NCI-H1417 treated with DMSO at 0.1 percent for 48 hours (cell line): ENCODE data around the gene CRY1.

Experiments used
- DNase-seq: peaks from one replicate; lab custom pipeline; 2025; lab: John Stamatoyannopoulos, UW

Gene CRY1

DNA sequence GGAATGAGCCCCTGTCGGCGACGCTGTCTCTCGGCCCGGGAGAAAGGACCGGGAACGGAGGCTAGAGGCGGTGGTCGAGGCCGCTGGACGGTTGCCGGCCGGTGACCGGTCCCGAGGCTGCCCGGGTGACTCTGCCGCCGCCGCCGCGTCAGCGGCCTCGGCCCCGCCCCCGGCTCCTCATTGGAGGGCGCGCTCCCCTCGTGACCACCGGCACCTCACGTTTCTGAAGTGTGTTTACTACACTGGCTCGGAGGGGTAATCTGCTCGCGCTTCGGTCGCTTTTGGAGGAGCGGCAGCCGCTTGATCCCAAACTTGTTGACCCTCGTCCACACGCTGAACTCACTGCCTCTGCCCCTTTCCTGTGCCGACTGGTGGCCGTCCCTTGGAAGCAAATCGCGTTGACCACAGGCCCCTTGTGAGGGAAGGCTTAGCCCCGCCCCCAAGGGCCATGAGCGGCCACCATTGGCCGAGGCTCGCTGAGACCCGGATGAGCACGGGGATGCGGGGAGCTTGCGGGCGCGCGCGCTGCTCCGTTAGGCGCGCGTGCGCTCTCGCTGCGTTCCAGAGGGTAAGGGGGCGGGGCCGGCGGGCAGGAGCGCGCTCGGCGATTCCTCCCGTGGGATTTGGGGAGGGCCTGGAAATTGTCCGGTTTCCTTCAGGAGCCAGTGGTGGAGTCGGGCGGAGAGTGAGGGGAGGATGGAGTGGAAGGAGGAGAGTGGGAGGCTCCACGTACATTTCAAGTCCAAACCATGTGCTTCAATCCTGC is at the start of gene CRY1:
TSS of gene CRY1 (minus strand) at position 133 of the 766 bp plus-strand sequence. CDS start 588 bp downstream, outside the sequence.
- peak; percentile 85 for DNase-seq

DNA sequence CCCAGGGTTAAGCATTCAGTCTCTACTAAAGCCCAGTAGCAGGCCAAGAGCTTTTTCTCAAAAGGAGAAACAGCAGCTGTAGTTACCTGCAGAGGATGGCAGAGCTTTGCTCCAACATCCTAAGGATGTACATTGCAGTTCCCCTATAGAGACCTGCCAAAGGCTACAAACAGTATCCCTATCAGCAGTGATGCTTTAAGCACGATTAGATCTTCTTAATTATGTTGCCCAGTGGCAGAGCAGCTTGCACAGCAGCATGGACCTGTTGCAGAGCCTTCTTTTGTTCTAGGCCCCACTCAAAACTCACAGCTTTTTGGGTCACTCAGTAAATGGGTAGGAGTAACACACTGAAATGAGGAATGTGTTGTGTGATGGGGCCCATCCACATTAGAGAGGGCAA is 46.4 kb upstream of the CRY1 start:
- DNase-seq = no peak

DNA sequence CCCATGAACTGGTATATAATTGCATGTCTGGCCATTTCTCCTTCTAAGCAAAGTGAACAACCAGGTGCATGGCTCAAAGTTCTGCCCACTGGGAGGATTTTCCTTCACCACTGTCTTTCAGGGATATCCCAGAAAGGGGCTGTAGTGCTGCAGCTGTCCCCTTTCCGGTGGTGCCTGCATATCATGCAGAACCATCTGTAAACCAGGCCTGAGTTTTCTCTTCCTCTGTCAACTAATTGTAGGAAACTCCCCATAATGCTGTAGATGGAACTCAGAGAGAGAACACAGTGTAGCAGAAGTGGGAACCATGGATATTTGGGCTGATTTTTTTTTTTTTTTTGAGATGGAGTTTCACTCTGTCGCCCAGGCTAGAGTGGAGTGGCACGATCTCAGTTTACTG is 45.6 kb upstream of the CRY1 start:
- DNase-seq = no peak

DNA sequence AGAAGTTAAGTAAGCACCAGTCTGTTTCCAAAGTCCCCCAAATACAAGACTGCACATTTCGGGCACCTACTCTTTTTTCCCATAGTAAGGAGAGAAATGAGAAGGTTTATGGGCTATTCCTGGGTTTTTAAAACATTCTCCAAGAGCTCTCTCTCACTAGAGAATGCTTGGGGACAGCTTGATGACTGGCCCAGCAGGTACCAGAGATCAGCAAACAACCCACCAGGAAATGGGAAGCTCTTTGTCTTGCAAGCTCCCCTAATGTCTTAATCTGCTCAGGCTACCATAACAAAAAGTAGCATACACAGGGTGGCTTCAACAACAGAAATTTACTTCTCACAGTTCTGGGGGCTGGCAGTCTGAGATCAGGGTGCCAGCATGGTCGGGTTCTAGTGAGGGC is 41.8 kb upstream of the CRY1 start:
- DNase-seq = no peak

DNA sequence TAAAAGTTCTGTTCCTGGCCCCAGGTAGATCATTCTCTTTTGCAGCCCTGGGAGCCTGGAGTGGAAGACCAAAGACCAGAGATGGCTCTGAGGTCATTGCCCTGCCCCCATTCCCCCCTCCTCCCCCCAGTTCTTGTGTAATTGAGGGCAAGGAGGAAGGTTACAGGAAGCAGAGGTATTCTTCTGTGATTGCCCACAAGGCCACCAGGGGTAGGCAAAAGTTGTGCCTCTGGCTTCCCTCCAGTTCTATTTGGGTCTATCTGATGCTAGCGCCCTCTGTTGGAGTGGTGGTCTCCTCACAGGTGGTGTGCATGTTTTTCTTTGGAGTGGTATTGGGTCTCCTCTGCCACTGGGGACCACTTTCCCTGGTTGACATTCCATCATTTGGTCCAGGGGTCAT is 41.2 kb upstream of the CRY1 start:
- DNase-seq = no peak

DNA sequence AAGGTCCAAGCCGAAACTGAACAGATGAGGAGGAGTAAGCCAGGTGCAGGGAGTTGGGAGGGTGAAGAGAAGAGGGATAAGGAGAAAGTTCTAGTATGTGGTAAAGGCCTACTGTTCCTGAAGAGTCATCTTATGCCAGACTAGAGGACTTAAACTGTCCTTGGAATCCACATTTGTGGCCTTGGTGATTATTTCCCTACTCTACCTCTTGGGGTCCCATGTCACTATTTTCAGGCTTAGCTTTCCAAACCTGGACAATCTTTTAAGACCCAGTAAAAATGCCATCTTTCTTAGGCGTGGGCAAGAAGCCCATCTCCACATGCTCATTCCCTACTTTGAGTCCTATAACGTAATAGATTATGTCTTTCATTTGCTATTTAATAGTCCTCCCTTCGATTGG is 40.1 kb upstream of the CRY1 start:
- no peak for DNase-seq

DNA sequence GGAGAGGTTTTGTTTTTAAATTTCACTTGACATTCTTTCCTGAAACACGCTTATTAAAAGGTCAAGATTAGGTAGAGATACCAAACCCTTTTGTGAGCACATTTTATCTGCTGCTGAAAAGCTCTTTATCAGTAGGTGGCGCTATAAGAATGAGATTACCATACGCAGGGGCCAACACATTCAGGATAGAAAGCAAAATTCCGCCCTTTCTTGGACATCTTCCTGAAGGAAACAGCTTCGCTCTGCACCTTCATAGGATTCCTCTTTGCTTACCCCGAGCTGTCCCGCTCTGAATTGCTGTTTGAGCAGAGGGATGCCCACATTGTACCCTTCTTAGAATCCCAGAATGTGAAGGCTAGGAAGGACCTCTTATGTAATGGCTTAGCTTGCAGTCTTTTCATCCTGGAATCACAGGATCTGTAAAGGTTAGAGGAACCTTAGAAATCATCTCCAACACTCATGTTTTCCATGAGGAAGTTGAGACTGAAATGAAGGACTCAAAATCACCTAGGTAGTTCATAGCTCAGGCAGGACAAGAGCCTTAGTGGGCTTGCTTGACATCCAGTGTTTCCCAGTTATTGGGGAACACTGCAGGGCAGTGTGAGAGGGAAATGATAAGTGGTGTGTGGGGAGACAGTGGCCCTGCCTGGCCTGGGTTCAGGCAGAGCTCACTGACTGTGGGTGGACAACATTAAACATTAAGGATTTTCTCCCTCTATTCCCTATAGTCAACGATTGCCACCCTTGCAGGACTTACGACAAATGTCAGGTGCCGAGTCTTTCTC is 38.7 kb upstream of the CRY1 start:
- DNase-seq = peak; percentile 86

DNA sequence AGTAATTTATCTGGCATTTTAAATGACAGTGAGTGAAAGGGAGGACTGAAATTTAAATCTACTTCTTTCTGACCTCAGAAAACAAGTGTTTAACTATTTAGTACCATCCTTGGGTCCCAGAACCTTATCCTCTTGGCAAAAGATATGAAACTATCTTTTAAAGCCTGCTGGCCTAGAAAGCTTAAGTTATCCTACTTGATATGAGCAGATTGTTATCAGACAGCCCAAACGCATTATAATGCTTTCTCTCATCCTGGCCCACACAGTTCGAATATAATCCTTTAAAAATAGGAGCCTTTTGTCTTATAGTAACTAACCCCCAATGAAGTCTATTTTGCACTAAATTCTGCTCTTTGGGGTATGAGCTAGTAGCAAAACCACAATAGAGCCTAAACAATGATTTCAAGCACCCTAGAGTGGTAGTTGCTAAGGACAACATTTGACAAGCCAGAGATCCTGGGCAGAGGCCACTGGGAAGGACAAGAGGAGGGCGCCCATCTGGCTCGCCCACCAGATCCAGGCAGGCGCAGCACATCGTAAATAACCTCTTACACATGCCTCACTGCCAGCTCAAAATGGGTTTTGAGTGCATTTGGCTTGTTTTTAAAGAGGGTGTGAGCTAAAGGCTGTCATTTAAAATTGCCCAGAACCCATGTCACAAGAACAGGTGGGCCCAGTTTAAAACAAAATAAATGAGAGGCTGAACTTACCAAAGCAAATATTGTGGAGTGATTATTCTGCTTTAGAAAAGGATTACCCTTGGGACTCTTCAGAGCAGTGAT is 37.7 kb upstream of the CRY1 start:
- peak; percentile 85 for DNase-seq

DNA sequence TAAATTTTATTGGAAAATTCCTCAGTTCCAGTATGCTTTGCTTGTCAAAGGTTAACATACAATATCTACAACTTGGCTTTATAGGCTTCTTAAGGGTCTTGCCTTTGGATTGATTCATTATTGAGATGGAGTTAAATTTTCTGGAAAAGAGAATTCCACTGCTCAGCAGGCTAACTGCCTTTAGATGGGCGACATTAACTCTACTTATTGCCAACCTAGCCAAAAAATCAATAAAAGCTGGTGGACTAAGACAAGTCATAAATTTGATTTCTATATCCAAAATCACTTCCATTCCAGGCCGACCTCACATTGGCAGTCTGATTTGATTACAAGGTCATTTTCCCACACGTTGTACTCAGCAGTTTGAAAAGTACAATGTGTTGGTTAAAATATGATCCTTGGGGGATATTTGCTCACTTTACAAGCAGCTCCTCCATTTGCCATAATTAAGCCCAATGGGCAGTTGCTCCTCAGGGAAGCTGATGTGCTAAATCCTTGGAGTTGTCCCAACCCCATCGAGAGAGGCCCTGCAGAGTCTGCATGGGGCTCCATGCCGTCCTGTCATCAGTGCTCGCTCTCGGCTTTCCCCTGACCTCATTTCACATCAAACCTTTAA is 36.1 kb upstream of the CRY1 start:
- DNase-seq = no peak

DNA sequence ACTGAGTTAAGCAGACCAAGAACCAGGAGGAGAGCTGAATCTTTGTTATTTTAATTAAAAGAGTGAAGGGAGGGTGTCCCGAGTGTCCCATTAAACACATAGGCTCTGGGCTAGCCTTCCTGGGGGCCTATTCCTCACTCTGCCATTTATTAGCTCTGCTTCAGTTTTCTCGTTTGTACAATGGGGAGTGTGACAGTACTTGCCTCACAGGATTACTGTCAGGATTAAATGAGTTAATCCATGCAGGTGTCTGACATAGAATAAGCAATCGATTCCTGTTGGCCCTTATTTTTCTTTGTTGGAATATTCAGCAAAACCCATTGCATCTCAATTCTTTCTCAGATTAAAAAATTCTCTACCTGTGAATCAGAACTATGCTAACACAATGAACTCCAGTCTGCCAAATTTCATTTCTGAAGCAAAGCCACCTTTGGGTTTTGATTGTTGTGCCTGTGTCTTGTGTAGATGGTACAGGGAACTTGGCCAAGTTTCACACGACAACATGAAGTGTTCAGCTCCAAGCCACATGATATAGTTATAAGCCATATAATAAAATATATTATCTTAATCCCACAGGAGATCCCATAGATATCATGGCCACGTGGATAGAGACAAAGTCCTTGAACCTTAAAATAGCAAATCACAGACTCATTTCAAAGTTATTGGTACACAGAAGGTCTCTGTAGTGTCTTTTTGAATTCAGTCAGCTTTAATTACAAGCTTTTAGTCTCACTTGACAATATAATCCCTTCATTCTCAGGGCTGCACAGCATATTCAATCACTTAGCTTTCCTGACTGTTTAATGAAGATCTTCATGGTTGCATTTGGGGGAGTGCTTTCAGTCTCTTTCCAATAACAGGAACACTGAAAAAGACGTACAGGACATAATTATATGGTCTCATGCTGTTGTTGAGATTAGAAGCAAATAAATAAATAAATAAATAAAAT is 34.4 kb upstream of the CRY1 start:
- no peak for DNase-seq

DNA sequence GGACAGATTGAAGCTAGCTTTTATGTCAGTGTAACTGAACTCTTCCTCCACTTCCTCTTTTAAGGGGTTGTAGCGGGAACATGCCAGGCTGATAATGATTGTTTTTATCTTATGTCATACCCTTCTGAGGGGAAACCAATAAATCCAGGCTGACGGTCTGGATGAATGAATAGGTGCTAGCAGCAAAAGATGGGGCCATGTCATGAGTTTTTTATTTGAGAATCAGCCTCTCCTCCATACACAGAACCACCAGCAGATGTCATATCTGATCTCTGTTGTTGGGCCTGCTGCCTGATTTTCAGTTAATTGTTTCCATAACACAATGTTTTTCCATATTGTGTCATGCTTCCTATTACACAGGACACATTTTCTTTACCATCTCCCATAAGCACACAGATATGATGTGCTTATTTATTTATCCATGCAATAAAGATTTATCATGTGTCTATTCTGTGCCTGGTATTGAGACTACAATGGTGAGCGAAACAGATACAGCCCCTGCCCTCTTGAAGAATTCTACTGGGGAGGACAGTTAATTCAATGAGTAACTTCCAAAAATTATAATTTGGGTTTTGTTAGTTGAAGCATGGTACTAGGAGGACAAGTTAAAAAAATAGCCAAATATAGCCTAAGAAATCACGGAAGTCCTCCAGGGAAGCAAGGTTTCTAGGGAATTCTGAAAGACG is 33.6 kb upstream of the CRY1 start:
- peak; percentile 75 for DNase-seq

DNA sequence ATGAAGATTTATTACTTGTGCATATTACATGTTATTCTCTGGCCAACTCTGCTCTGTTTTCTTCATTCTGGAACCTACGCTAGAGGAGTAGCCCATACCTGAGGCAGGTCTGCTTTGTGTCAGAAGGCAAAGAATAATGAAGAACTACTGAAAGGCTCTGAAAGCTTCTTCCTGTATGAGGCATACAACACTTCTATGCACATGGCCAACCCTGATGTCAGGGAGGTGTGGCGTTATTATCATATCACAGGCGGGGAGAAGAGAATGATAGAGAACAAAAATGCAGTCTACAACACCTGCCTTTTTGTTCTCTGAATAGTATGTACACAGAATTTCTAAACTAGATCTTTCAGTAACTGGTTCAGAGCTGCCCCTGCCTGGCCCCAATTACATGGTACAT is 32.5 kb upstream of the CRY1 start:
- DNase-seq = peak; percentile 83

DNA sequence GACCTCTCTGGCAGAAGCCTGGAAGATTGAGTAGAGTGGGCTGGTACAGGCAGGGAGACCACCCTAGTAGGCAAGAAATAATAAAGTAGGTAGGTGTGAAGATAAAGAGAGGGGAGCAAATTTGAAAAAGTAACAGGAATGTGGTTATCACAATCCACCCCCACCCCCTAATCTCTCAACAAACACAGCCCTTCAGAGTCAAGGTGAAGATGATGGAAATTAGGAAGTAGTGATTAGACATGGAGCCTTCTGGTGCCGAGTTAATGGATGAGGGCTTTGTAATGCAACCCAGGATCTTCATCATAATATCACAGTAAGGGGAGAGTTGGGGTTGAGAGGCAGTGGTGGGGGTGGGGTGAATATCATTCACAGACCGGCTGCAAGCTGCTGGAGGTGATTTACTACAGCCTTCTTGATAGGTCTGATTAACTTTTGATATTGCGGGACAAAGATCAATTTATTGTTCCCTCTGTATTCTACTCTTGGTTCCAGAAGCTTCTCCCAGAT is 29.2 kb upstream of the CRY1 start:
- no peak for DNase-seq

DNA sequence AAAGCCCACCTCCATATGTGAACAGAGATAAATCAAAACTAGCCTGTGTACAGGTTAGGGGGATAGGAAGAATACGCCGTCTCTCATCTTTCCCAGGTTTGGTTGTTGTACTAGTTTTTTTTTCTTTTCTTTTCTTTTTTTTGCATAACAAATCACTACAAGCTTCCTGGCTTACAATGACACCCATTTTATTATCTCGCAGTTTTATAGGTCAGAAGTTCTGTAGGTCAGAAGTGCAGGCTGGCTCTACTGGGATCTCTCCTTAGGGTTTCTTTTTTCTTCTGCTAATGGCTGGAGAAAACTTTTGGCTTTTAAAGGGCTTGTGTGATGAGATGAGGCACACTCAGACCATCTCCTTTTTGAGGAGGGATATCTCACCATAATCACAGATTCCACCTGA is 25.7 kb upstream of the CRY1 start:
- no peak for DNase-seq

DNA sequence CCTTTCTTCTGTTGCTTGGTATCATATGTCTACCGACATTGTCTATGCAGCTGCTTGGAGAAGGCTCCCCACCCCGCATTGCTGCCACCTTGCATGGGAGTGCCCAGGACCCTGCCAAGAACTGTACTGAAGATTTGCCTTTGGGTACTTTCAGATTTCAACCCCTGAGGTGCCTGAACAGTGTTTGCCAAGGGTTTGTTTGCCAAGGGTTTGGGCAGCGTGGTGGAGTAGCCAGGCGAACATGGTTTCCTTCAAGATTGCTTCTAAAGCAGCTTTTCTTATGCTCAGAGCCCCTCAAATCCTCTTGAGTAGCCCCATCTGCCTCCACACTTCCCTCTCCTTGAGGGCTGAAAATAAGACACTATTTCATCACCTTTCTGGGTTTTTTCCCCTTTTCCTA is 25.3 kb upstream of the CRY1 start:
- DNase-seq = no peak

DNA sequence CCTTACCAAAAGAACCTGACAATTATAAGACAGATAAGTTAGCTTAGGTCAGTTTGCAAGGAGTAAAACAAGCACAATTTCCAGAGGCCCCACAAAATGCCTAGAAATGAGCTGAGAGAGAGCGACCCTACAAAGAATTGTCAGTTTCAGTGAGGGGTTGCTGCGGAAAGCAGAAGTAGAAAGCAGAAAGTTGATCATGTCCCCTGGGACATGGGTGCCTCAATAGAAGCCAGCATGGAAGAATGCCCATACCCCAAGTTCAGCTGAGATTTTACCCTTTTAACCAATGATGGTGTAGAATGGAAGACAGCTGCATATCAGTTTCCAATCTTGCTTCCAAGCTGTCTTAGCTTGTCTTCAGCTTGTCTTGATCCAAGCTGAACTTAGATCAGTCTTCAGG is 21.8 kb upstream of the CRY1 start:
- DNase-seq = no peak

DNA sequence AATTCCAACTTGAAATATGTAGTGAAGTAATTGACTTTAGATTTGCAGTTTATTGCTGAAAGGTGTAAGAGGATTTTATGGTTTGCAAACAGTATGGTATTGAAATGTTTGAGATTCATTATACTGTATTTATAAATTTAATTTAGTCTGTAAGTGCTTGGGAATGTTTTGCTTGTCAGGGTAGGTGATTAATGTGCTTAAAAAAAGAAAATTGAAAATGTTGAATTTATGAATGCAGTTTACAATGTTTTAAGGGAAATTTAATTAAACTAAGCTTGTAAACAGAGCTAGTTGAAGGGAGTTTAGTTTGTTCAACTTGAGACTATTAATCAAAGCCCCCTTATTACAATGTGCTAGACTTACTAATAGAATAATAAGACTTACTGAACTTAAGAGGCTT is 18.0 kb upstream of the CRY1 start:
- no peak for DNase-seq

DNA sequence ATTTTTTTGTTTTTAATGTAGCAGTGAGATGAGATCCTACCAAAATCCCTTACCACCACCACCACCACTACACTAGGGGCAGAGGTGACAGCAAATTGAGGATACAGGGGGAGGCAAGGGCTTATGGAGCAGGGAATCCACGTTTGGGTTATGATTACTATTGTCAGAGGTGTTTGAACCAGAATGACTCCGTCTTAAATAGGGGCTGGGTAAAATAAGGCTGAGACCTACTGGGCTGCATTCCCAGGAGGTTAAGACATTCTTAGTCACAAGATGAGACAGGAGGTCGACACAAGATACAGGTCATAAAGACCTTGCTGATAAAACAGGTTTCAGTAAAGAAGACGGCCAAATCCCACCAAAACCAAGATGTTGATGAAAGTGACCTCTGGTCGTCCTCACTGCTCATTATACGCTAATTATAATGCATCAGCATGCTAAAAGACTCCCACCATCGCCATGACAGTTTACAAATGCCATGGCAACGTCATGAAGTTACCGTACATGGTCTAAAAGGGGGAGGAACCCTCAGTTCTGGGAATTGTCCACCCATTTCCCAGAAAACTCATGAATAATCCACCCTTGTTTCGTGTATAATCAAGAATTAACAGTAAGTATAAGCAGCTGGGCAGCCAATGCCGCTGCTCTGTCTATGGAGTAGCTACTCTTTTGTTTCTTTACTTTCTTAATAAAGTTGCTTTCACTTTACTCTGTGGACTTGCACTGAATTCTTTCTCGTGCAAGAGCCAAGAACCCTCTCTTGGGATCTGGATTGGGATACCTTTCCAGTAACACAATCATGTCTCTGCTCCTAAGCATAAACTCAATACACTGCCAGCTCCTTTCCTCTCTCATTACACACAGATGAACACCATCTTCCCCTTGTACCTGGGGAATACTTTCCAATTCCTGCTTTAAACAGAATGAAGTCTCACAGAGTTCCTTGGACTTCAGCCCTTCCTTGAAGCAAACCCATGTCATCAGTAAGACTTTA is 16.7 kb upstream of the CRY1 start:
- no peak for DNase-seq

DNA sequence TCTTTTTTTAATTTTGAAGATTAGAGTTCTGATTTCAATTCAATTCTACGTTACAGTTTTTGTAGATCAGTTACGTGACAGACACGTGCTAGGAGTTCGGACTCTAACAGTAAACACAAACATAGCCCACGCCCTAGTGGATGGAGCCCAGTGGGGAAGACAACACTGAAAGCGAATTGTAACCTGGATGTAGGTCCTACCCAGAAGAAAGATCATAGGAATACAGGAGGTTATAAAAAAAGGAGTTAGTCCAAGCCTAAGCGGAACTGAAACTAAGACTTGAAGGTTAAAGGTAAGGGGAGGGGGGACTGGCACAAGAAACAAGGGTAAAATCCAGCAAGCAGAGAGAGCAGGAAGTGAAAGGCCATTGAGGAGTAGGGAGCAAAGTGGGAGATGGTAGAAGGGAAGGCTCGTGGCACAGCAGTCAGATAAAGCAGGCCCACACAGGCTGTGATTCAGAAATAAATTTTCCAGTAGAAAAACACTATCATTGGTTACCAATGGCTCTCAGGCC is 15.7 kb upstream of the CRY1 start:
- no peak for DNase-seq
